SK-N-SH (cell line): ENCODE results near the gene RAB1A. TPM values are rescaled to one million over a fixed set of nuclear protein-coding genes. Genes with fewer than 3 reads are reported as not detected.

Source experiments
- CTCF ChIA-PET: fragments of 300-600, 350-600 bp; formaldehyde crosslinking; extraction: SDS; loops from one replicate; lab custom pipeline; 2021; lab: Yijun Ruan, JAX
- POLR2A ChIA-PET: fragments of 350-600 bp; sonication (Branson Sonifier 250); formaldehyde crosslinking; extraction: SDS; loops from one replicate; lab custom pipeline; 2020; ENCODE audit warnings: antibody characterized with exemption, inconsistent platforms; lab: Yijun Ruan, JAX
- DNase-seq: peaks from one replicate; pipeline ENCODE4 v3.0.0; 2012
- H2AFZ ChIP-seq: fragments of 200-600 bp; sonication (generic); 2 replicates; pipeline ENCODE4 v1.8.1; 2016; ENCODE audit warnings: antibody characterized with exemption, mild to moderate bottlenecking, low read depth
- H3F3A ChIP-seq: fragments of 200-600 bp; sonication (generic); replicated peaks from 2 replicates; pipeline ENCODE3; 2016; ENCODE audit warnings: antibody characterized with exemption, mild to moderate bottlenecking; ENCODE audit not compliant: insufficient read depth
- H3K27ac ChIP-seq, 2 experiments: fragments of 200-500 bp in 1 of 2; fragments of 200-600 bp in 1 of 2; sonication (Bioruptor generic) in 1 of 2; sonication (generic), shearing (Covaris generic) in 1 of 2; 2 replicates each; pipeline versions ENCODE4 v1.5.1 to v1.6.1; 2014 to 2016; ENCODE audit warnings: low read depth in 2 of 2, inconsistent platforms in 1 of 2, low read length in 1 of 2, mild to moderate bottlenecking in 1 of 2, mixed read lengths in 1 of 2
- H3K27me3 ChIP-seq: fragments of 200-600 bp; sonication (generic), shearing (Covaris generic); 2 replicates; pipeline ENCODE4 v1.6.1; 2016; ENCODE audit warnings: mixed run types; ENCODE audit not compliant: insufficient read depth
- H3K36me3 ChIP-seq, 2 experiments: fragments of 200-500 bp in 1 of 2; fragments of 200-600 bp in 1 of 2; sonication (Bioruptor generic) in 1 of 2; sonication (generic) in 1 of 2; replicated peaks in 1 of 2; 2 replicates each; pipeline versions ENCODE3 to v1.5.1; 2014 to 2016; ENCODE audit warnings: low read length in 1 of 2, mild to moderate bottlenecking in 1 of 2; ENCODE audit not compliant: insufficient read depth in 2 of 2, control insufficient read depth in 1 of 2
- H3K4me1 ChIP-seq, 2 experiments: fragments of 200-500 bp in 1 of 2; fragments of 200-600 bp in 1 of 2; sonication (Bioruptor generic) in 1 of 2; sonication (generic), shearing (Covaris generic) in 1 of 2; 2 replicates each; pipeline versions ENCODE4 v1.5.1 to v1.6.1; 2014 to 2016; ENCODE audit warnings: low read depth in 1 of 2, low read length in 1 of 2, mixed run types in 1 of 2; ENCODE audit not compliant: insufficient read depth in 2 of 2, control insufficient read depth in 1 of 2
- H3K4me2 ChIP-seq: fragments of 200-600 bp; sonication (generic), shearing (Covaris generic); 2 replicates; pipeline ENCODE4 v1.6.1; 2017; ENCODE audit warnings: mixed run types
- H3K4me3 ChIP-seq, 2 experiments: fragments of 200-500 bp in 1 of 2; fragments of 200-600 bp in 1 of 2; sonication (Bioruptor generic) in 1 of 2; sonication (generic), shearing (Covaris generic) in 1 of 2; 2 replicates each; pipeline versions ENCODE4 v1.5.1 to v1.8.1; 2014 to 2016; ENCODE audit warnings: low read depth in 2 of 2, inconsistent platforms in 1 of 2, low read length in 1 of 2, mild to moderate bottlenecking in 1 of 2, mixed read lengths in 1 of 2, moderate library complexity in 1 of 2
- H3K79me2 ChIP-seq: fragments of 200-600 bp; sonication (generic); 2 replicates; pipeline ENCODE4 v1.8.1; 2017; ENCODE audit warnings: mild to moderate bottlenecking; ENCODE audit not compliant: insufficient read depth
- H3K9ac ChIP-seq: fragments of 200-600 bp; sonication (generic); 2 replicates; pipeline ENCODE4 v1.6.1; 2017; ENCODE audit warnings: mixed run types
- H3K9me2 ChIP-seq: fragments of 200-600 bp; sonication (generic); 2 replicates; pipeline ENCODE4 v1.6.1; 2017; ENCODE audit warnings: mixed run types
- H3K9me3 ChIP-seq: fragments of 200-600 bp; sonication (generic); 2 replicates; pipeline ENCODE4 v1.6.1; 2017; ENCODE audit warnings: mixed run types, mild to moderate bottlenecking, moderate library complexity
- H4K20me1 ChIP-seq: fragments of 200-600 bp; sonication (generic); 2 replicates; pipeline ENCODE4 v1.6.1; 2017; ENCODE audit warnings: mild to moderate bottlenecking, mixed run types; ENCODE audit not compliant: insufficient read depth
- CHD2 ChIP-seq: fragments of 150-350 bp; IDR thresholded peaks from 2 replicates; pipeline ENCODE4 v1.6.1; 2018; ENCODE audit warnings: low read length; ENCODE audit not compliant: partially characterized antibody
- EP300 ChIP-seq, 2 experiments: IDR thresholded peaks; 2 replicates each; pipeline versions ENCODE4 v1.4.0 to v1.6.1; 2012; ENCODE audit warnings: borderline replicate concordance in 1 of 2, low read depth in 1 of 2, low read length in 1 of 2
- FOXJ3 ChIP-seq: sonication (generic); formaldehyde crosslinking; IDR thresholded peaks from 2 replicates; pipeline ENCODE4 v1.5.1; 2020; ENCODE audit warnings: mild to moderate bottlenecking, missing genetic modification reagents
- JUND ChIP-seq: IDR thresholded peaks from 2 replicates; pipeline ENCODE4 v1.4.0; 2012
- MXI1 ChIP-seq: IDR thresholded peaks from 2 replicates; pipeline ENCODE4 v1.6.1; 2012; ENCODE audit warnings: mild to moderate bottlenecking, low read depth, low read length, improper control_type of control experiment
- NFIC ChIP-seq: IDR thresholded peaks from 2 replicates; pipeline ENCODE4 v1.4.0; 2012; ENCODE audit warnings: borderline replicate concordance
- PBX3 ChIP-seq: IDR thresholded peaks from 2 replicates; pipeline ENCODE4; 2012
- RAD21 ChIP-seq: IDR thresholded peaks from 2 replicates; pipeline ENCODE4 v1.6.1; 2012; ENCODE audit warnings: mild to moderate bottlenecking, low read length
- REST ChIP-seq: IDR thresholded peaks from 2 replicates; pipeline ENCODE4 v1.6.1; 2012; ENCODE audit warnings: mild to moderate bottlenecking, low read depth, low read length, moderate library complexity
- RXRA ChIP-seq: IDR thresholded peaks from 2 replicates; pipeline ENCODE4 v1.4.0; 2012; ENCODE audit warnings: low read depth, mild to moderate bottlenecking, borderline replicate concordance
- ZBTB33 ChIP-seq: IDR thresholded peaks from 2 replicates; pipeline ENCODE4 v1.4.0; 2012; ENCODE audit warnings: low read depth, borderline replicate concordance
- WGBS: methylation state at CpG from one replicate; pipeline ENCODE4 v1.1.6; 2017; ENCODE audit warnings: low lambda C conversion rate; 5-methylcytosine and 5-hydroxymethylcytosine counted together
- polyA plus RNA-seq, 3 experiments: library from polyadenylated mRNA; depleted of rRNA; stranded (reverse); fragments of >200 nt; gene quantifications; 2 replicates each; pipeline ENCODE4 v1.2.3, GENCODE V29; 2012
- TF ChIP-seq, protein P1 (sequence below): IDR thresholded peaks from 2 replicates; pipeline ENCODE4 v1.4.0; 2012; ENCODE audit warnings: low read depth

RAB1A gene
- polyA plus RNA-seq, 1 of the 3 experiments (the other 2 are of a cell fraction) = 113 TPM

DNA sequence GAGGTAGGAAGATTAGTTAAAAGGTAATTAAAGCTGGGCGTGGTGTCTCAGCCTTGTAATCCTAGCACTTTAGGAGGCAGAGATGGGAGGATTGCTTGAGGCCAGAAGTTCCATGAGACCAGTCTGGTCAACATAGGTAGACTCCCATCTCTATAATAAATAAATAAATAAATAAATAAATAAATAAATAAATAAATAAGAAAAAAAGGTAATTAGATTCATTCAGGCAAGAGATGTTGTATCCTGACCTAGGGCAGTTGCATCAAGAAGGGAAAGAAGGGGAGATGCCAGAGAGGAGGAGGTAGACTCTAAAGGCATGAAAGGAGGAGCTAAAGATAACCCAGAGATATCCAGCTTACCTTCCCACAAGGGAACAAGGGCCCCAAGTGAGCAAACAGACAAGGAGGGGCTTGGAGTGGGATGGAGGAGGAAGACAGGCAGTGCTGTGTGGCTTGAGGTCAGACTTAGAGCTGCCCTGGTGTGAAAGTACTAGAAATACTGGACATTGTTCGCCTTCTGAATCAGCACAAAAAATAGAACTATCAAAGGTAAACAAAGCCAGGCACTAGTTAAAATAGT, 7.4 kb upstream of the RAB1A start:
- Histone ChIP-seq H3K4me3 (no peak overlapping the region), H3K27me3 (no peaks in the 10 kb centered on the region), H3K36me3 (no peaks in the 10 kb centered on the region)
- TF ChIP-seq PBX3 (no peak), NFIC (no peak), MXI1 (no peak), EP300 (IDR thresholded peaks at IDR 0.05; ENCODE audit: borderline replicate concordance in 1 of 2, low read depth in 1 of 2, low read length in 1 of 2) (no peak), RAD21 (no peak), REST (no peak), FOXJ3 (no peak), CHD2 (no peak), JUND (no peak), ZBTB33 (no peak), RXRA (no peak)
- TF ChIP-seq, protein P1, sequence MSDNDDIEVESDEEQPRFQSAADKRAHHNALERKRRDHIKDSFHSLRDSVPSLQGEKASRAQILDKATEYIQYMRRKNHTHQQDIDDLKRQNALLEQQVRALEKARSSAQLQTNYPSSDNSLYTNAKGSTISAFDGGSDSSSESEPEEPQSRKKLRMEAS = no peak
- TF ChIP-seq, all 33 proteins: peak for 0
- Histone ChIP-seq H3F3A (no peaks in the 10 kb centered on the region), H3K9ac (no peak overlapping the region), H3K27ac (no peak overlapping the region), H3K9me2 (no peaks in the 10 kb centered on the region), H4K20me1 (no peaks in the 10 kb centered on the region), H3K4me1 (no peaks in the 10 kb centered on the region), H3K9me3 (no peaks in the 10 kb centered on the region), H3K79me2 (no peaks in the 10 kb centered on the region), H2AFZ (no peak overlapping the region), H3K4me2 (no peak overlapping the region)
- ChIA-PET POLR2A (no interaction called here), CTCF (interaction anchor here (1.0 kb wide), 1 partner anchor 9 kb away, joined by 4 read pairs; no protein-coding TSS in a partner anchor)
- 83% methylated on average over 2 of the region's 2 CpGs for WGBS
- DNase-seq = no peak
